ENCODE measurements around the gene PDE10A. TPM values are rescaled to one million over a fixed set of nuclear protein-coding genes. Genes with fewer than 3 reads are reported as not detected.
"Not testable (repeated sequence)": the region's sequence is repeated elsewhere in the genome, so short reads cannot be mapped to it uniquely, and the experiment has no call there.

PDE10A gene
- total RNA-seq, 2 experiments from 2014 or later = not detected

DNA sequence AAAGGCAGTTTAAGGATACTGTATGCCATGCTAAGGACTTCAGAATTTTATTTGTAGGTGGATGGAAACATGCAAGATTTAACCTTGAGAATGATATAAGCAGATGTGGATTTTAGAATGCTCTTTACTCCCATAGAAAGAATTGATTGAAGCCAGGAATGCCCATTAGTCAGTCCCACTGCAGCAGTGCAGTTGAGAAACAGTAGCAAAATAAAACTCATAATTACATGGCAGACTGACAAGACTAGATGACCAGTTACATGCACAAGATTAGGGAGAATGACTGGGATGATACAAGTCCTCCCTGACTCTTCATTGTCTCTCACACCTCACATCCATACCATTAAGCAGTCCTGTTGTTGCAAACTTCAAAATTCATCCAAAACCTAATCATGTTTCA is 83.9 kb downstream of the PDE10A start:
- Mint-ChIP-seq H3K4me1 (no peaks in the 10 kb centered on the region), H3K4me3 (no peak overlapping the region)
- no peak for DNase-seq

DNA sequence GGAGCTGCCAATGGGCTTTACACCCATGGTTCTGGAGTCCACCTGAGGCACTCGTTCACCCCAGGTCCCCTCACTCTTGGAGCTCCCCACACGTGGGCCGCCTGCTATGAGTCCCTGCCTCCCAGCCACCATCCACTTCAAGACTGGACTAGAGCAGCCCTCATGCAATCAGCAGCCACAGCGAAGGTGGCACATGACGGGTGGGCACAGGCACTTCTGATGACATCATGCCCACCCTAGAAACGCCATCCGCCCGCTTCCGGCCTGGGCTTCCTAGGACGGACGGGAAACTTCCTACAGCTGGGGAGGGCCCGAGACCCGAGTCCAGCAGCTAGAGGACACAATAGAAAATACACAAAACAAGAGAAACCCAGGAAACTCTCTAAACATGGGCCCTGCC is 85.5 kb downstream of the PDE10A start:
- no peaks in the 10 kb centered on the region for H3K9me3 Mint-ChIP-seq

More for the DNA sequence above, 83.9 kb downstream of the PDE10A start:
- Mint-ChIP-seq H3K27me3 (no peaks in the 10 kb centered on the region), H3K9me3 (no peaks in the 10 kb centered on the region), H3K36me3 (no peaks in the 10 kb centered on the region), H3K27ac (no peak overlapping the region)

DNA sequence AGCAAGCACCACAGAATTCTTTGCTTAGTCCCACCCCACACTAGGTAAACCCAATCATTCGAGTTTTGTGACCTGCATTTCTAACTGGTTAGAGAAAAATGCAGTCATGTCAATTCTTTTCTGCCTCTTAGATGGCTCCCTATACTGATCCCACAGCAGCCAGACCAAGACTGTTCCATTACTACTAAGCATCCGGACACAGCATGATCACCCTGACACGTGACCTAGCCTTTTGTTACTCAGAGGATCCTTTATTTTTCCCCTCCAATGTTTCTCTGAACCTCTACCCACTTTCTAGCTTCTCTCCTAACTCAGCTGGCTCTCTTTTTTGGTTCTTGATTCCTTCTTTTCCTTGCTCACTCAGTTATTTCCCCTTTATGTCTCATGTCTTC is 87.9 kb downstream of the PDE10A start:
- H3K9me3 Mint-ChIP-seq = no peaks in the 10 kb centered on the region
- no peak overlapping the region for H3K27ac Mint-ChIP-seq
- no peak for DNase-seq
- H3K36me3 Mint-ChIP-seq = no peaks in the 10 kb centered on the region
- no peaks in the 10 kb centered on the region for H3K4me1 Mint-ChIP-seq
- no peak overlapping the region for H3K4me3 Mint-ChIP-seq
- H3K27me3 Mint-ChIP-seq = peaks cover 3% of the 10 kb centered on the region

More for the DNA sequence above, 85.5 kb downstream of the PDE10A start:
- Mint-ChIP-seq H3K27me3 (peaks cover 3% of the 10 kb centered on the region), H3K36me3 (no peaks in the 10 kb centered on the region), H3K4me3 (no peak overlapping the region), H3K27ac (no peak overlapping the region), H3K4me1 (no peaks in the 10 kb centered on the region)
- DNase-seq = no peak

DNA sequence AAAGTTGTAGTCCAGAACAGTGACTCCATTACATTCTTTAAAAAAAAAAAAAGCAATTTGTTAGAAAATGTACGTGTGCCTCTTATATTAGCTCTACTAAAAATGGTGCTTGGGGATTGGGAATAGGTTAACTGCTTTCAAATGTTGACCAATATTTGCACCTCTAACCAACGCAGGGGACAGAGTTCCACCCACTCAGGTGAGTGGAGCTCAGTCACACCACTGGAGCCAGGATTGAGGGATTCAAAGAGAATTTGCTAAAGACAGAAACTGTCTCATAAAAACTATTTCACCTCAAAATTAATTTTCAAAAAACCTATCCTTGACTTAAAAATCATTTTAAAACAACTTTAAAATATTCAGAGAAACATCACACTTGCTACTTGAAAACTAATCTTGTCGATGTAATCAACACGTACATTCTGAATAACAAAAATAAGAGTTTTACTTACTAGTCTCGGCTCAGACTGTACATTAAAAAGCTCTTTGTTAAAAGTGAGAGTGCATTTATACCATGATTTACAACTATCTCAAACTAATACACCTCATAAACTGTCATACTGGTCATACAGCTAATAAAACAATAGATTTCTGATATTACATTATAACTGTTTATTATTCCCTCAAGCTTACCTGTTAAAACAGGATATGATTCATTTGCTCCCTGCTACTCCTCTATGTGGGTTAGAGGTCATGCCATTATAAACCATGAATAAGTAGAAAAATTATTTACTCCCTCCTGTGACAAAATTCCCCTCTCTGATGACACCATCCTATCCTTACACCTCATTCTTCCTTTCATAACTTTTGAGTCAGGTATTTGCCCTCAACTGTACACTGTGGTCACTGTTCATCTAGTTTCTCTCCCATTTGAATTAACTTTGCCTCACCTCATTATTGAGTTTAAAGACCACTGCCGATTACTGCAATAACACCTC is 88.6 kb downstream of the PDE10A start:
- H3K4me3 Mint-ChIP-seq = no peak overlapping the region
- H3K4me1 Mint-ChIP-seq = no peaks in the 10 kb centered on the region
- no peaks in the 10 kb centered on the region for H3K9me3 Mint-ChIP-seq
- no peaks in the 10 kb centered on the region for H3K36me3 Mint-ChIP-seq
- no peak overlapping the region for H3K27ac Mint-ChIP-seq
- H3K27me3 Mint-ChIP-seq = peaks cover 3% of the 10 kb centered on the region
- no peak for DNase-seq

DNA sequence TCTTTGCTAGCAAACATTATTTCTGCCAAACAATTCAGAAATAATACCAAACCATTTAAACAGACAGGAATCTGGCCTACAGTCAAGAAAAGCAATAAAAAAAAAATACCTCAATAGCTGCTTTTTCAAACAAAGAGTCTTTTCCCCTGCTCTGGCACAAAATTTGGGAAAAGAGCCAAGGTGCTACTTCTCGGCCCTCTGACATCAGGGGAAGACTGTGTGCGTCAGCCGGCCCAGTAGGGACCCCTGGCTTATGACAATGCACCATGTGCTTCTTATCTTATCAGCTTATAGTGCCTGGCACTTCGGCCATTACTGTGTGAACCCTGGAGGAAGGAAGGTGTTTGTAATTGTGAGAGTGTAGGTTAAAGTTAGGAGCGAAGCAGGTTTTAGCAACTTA is 89.4 kb downstream of the PDE10A start:
- Mint-ChIP-seq H3K27me3 (peaks cover 3% of the 10 kb centered on the region), H3K4me3 (no peak overlapping the region), H3K36me3 (no peaks in the 10 kb centered on the region), H3K27ac (no peak overlapping the region), H3K4me1 (no peaks in the 10 kb centered on the region), H3K9me3 (no peaks in the 10 kb centered on the region)
- DNase-seq = no peak

DNA sequence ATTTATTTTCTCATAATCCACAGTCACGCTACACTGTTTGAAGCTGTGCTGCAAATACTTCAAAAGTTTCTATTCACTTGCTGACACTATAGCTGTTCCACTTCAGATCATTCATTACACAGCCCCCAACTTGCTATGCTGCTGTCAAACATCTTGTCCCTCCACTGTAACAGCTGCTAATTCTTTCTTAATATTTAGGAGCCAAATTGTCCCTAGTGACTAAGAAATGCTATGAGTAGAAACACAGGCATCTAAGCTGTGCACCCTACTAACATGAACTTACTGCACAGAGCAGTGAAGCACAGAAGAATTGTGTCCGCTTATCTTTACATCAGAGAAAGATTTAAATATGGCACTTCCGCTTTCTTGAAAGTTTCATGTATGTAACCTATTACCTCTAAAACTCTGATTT is 91.3 kb downstream of the PDE10A start:
- Mint-ChIP-seq H3K36me3 (no peaks in the 10 kb centered on the region), H3K4me1 (no peaks in the 10 kb centered on the region), H3K27ac (no peak overlapping the region), H3K27me3 (peaks cover 3% of the 10 kb centered on the region), H3K4me3 (no peak overlapping the region), H3K9me3 (no peaks in the 10 kb centered on the region)
- no peak for DNase-seq

DNA sequence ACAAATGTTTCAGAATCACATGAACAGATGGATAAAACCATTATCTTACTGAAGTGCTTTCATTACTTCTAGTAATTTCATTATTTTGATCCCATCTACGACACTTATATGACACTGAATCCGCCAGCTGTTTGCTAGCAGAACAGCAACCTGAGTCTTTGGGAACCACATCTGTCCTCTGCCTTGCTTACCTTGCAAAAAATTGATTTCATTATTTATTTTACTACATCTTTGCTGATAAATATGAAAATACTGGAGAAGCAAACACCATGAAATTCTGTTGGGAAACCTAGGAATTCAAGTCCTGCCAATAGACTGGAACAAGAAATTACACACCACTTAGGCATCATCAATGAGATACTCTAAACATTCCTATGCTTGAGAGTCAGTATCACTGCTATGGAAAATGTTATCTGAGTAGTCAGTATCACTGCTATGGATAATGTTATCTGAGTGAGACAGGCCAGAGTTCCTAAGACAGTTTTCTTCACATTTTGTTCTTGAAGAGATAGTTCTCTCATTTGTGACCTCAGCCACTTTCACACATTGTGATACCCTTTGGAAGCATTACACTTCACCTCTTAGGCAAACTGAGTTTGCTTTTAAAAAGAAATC is 91.9 kb downstream of the PDE10A start:
- Mint-ChIP-seq H3K27me3 (peaks cover 3% of the 10 kb centered on the region), H3K4me1 (no peaks in the 10 kb centered on the region)

DNA sequence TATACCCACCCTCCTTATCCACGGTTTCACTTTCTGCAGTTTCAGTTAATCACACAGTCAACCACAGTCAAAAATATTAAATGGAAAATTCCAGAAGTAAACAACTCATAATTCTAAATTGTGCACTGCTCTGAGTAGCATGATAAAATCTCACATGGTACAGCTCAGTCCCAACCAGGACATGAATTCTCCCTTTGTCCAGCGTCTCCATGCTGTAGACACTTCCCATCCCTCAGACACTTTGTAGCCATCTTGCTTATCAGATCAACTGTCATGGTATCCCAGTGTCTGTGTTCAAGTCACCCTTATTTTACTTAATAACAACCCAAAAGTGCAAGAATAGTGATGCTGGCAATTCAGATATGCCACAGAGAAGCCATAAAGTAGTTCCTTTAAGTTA is 94.7 kb downstream of the PDE10A start:
- no peak for DNase-seq
- no peak overlapping the region for H3K4me3 Mint-ChIP-seq

More for the DNA sequence above, 91.9 kb downstream of the PDE10A start:
- Mint-ChIP-seq H3K27ac (no peak overlapping the region), H3K4me3 (no peak overlapping the region), H3K9me3 (no peaks in the 10 kb centered on the region), H3K36me3 (no peaks in the 10 kb centered on the region)
- no peak for DNase-seq

DNA sequence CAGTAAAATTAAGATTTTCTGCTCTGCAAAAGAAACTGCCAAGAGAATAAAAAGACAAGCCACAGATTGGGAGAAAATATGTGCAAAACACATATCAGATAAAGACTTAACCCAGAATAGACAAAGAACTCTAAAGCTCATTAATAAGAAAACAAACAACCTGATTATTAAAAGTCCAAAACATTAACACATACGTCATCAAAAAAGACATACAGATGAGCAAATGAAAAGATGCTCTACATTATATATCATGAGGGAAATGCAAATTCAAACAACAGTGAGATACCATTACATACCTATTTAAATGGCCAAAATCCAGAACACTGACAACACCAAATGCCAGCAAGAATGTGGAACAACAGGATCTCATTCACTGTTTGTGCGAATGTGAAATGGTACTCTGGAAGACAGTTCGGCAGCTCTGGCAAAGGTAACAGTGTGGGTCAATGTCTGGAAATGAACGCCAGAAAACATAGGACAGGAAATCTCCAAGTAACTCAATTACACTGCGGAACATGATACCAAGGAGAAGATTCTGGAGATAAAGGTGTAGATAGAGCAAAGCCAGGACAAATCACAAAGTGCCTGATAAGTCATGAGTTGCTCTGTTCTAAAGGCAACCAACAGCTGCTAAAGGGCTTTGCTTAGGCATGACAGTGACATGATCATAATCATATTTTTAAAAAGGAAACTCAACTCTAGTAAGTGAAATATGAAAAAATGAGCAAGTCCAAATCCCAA is 96.8 kb downstream of the PDE10A start:
- Mint-ChIP-seq H3K27ac (no peak overlapping the region), H3K4me3 (no peak overlapping the region), H3K27me3 (peaks cover 3% of the 10 kb centered on the region), H3K36me3 (no peaks in the 10 kb centered on the region), H3K9me3 (no peaks in the 10 kb centered on the region), H3K4me1 (no peaks in the 10 kb centered on the region)
- DNase-seq = no peak

More for the DNA sequence above, 94.7 kb downstream of the PDE10A start:
- H3K27me3 Mint-ChIP-seq = no peaks in the 10 kb centered on the region
- no peaks in the 10 kb centered on the region for H3K9me3 Mint-ChIP-seq
- H3K36me3 Mint-ChIP-seq = no peaks in the 10 kb centered on the region
- no peaks in the 10 kb centered on the region for H3K4me1 Mint-ChIP-seq
- no peak overlapping the region for H3K27ac Mint-ChIP-seq

DNA sequence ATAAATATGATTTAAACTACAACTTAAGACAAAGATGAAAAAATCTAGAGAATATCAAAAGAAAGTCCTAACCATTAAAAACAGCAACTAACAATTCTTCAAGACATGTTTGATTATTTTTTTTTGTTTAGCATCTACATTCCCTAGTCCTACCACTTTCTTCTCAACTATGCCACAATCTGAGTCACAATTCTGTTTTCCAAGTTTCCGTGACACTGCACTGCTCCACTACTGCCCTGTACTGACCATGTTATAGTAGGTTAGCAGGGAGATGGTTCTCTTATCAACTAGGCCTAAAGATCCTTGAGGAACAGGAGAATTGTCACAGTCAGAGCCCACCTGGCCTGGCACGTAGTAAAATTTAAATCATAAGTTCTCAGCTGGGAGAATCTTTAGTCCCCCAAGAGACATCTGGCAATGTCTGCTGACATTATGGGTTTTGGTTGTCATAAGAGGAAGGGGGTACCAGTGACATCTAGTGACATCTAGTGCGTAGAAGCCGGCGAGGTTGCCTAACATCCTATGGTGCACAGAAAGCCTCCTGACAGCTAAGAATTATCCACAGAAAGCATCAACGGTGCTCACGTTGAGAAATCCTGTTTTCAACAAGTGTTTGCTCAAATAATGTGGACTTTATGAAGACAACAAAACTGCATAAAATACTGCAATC is 100.5 kb downstream of the PDE10A start:
- H3K4me3 Mint-ChIP-seq = no peak overlapping the region
- H3K36me3 Mint-ChIP-seq = no peaks in the 10 kb centered on the region
- H3K4me1 Mint-ChIP-seq = no peaks in the 10 kb centered on the region
- no peak overlapping the region for H3K27ac Mint-ChIP-seq
- DNase-seq = no peak
- peaks cover 3% of the 10 kb centered on the region for H3K27me3 Mint-ChIP-seq
- H3K9me3 Mint-ChIP-seq = peaks cover 6% of the 10 kb centered on the region

DNA sequence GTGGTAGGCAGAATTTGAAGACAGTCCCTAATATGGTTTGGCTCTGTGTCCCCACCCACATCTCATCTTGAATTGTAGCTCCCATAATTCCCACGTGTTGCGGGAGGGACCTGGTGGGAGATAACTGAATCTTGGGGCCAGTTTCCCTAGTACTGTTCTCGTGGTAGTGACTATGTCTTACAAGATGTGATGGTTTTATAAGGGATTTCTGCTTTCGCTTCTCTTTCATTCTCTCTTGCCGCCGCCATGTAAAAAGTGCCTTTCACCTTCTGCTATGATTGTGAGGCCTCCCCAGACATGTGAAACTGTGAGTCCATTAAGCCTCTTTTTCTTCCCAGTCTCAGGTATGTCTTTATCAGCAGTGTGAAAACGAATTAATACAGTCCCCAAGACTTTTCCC is 103.4 kb downstream of the PDE10A start:
- DNase-seq = no peak
- H3K4me3 Mint-ChIP-seq = no peak overlapping the region
- H3K36me3 Mint-ChIP-seq = no peaks in the 10 kb centered on the region
- H3K9me3 Mint-ChIP-seq = peaks cover 8% of the 10 kb centered on the region
- H3K4me1 Mint-ChIP-seq = no peaks in the 10 kb centered on the region
- peaks cover 3% of the 10 kb centered on the region for H3K27me3 Mint-ChIP-seq
- H3K27ac Mint-ChIP-seq = no peak overlapping the region

DNA sequence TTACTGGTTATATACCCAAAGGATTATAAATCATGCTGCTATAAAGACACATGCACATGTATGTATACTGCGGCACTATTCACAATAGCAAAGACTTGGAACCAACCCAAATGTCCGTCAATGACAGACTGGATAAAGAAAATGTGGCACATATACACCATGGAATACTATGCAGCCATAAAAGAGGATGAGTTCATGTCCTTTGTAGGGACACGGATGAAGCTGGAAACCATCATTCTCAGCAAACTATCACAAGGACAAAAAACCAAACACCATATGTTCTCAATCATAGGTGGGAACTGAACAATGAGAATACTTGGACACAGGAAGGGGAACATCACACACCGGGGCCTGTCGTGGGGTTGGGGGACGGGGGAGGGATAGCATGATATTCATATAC is 104.9 kb downstream of the PDE10A start:
- not testable (repeated sequence) for H3K27ac Mint-ChIP-seq, H3K36me3 Mint-ChIP-seq, H3K27me3 Mint-ChIP-seq, H3K4me3 Mint-ChIP-seq, DNase-seq, H3K4me1 Mint-ChIP-seq, H3K9me3 Mint-ChIP-seq

DNA sequence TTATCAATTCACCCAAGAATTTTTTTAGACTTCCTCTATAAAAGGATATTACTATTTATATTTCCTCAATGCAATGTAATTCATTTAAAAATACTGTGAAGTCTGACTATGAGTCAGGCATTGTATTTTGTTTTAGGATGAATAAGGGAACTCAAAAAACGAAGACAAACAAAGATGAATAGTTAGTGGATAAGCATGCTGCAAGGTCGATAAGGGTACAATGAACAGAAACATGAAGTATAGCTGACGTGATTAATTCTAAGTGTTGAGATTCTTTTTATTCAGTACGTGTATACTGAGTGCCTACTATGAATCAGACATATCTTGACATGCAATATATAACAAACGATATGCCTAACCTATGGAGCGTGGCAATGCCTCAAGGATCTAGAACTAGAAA is 105.4 kb downstream of the PDE10A start:
- H3K27ac Mint-ChIP-seq = no peak overlapping the region
- DNase-seq = no peak
- no peaks in the 10 kb centered on the region for H3K36me3 Mint-ChIP-seq
- H3K9me3 Mint-ChIP-seq = peaks cover 9% of the 10 kb centered on the region
- H3K4me3 Mint-ChIP-seq = no peak overlapping the region
- no peaks in the 10 kb centered on the region for H3K4me1 Mint-ChIP-seq
- peaks cover 3% of the 10 kb centered on the region for H3K27me3 Mint-ChIP-seq

DNA sequence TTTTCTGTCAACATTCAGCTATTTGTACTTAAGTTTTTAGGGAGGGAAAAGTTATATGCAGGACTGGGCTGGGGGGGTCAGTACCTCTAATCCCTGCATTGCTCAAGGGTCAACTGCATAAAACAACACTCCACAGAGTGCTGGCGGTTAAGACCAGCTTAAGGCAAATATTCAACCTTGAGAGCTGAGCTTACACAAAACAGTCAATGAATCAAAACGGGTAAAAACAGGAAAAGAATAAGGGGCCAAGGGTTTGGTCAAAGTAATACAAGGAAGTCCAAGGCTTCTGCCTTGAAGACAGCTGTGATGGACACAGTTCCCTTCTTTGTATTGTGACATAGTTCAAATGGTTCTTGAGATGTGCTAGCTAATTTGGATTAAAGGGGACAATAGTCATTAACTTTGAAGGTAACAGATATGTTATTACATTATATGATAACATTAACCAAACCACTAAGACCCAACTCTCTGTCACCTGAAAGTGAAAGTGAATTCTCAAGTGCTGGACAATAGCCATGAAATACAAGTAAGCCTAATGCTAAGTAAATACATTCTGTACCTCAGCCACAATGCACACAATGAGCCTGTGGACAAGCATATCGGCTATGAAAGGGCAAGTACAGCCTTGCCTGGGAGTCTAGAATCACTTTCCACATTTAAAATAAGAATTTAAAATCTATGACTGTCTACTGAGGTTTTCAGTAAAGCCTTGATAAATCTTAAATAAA is 106.8 kb downstream of the PDE10A start:
- Mint-ChIP-seq H3K36me3 (no peaks in the 10 kb centered on the region), H3K27me3 (no peaks in the 10 kb centered on the region), H3K9me3 (peaks cover 9% of the 10 kb centered on the region), H3K27ac (no peak overlapping the region), H3K4me1 (no peaks in the 10 kb centered on the region), H3K4me3 (no peak overlapping the region)
- no peak for DNase-seq

Data from activated naive CD8-positive, alpha-beta T cell treated with anti-CD3 and anti-CD28 coated beads for 36 hours (primary cell).